ENCODE measurements around the gene COL4A2. TPM values are rescaled to one million over a fixed set of nuclear protein-coding genes. Genes with fewer than 3 reads are reported as not detected.

COL4A2 gene
- total and polyA plus RNA-seq, 2 experiments from 2014 or later: 146 to 455 TPM

DNA sequence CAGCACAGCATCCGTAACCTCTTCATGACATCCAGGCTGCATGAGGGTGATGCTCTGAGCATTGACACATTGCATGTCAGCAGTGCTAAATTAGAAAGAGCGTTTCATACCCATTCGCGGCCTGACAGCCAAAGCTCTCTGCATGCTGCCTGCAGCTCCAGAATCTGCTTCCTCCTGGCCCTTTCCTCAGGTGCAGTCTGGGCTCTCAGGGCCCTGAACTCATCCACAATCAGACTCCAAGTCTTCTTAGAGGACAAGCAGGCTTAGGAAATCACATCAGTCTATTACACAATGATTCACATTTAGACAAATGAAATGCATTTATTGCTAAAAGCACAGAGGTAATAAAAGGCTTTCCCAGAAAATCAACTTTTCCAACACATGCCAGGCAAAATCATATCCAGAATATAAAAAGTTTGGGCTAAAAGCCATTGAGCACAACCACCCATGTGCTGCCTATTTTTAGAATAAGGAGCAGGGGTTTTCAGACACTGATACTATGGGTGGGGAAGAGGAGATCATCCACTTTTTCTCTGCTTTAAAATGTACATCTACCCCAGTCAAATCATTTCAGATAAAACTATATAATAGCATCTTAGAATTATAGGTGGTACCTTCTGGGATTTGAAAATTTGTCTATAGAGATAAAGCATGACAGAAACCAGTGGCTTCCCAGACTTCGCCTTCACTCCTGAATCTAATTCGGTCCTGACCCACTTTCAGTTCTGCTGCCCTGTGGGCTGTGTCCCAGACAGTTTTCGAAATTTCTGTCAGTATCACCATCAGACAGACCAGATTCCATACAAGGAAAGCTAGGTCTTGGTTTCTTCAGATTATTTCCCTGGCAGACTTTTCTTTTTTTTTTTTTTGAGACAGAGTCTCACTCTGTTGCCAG, 109.3 kb downstream of the COL4A2 start:
- Histone ChIP-seq H3K9me3 (ENCODE audit: low read depth) (no peaks in the 10 kb centered on the region), H3K4me2 (ENCODE audit: unreplicated experiment) (peak overlapping the region; percentile 98), H3K79me2 (ENCODE audit: insufficient read depth) (no peaks in the 10 kb centered on the region), H3K4me3 (peak overlapping the region; percentile 73), H3K9me2 (ENCODE audit: insufficient read depth) (no peaks in the 10 kb centered on the region), H3K4me1 (ENCODE audit: insufficient read depth) (peaks cover 43% of the 10 kb centered on the region), H2AFZ (peak overlapping the region; percentile 78), H3K27me3 (replicated peaks; ENCODE audit: insufficient read depth) (no peaks in the 10 kb centered on the region), H4K20me1 (ENCODE audit: insufficient read depth) (no peaks in the 10 kb centered on the region), H3F3A (ENCODE audit: insufficient read depth) (peaks cover 44% of the 10 kb centered on the region), H3K36me3 (ENCODE audit: low read depth) (no peaks in the 10 kb centered on the region), H3K9ac (peak overlapping the region; percentile 78), H3K27ac (peak overlapping the region; percentile 80)
- DNase-seq: peak; percentile 74
- no peak for TF ChIP-seq EZH2phosphoT487 (IDR thresholded peaks at IDR 0.05; ENCODE audit: insufficient read depth, low read depth)
- no peak for TF ChIP-seq EZH2 (IDR thresholded peaks at IDR 0.05; ENCODE audit: insufficient read depth, poor library complexity, severe bottlenecking)
- WGBS, 2 experiments (ENCODE audit: low coverage in 1 of 2, low lambda C conversion rate in 2 of 2, missing lambda C conversion rate in 2 of 2): 21 to 28% methylated on average over 7 of the region's 7 CpGs
- in situ Hi-C loops (cut with MboI): loop anchor here (10.0 kb wide), 1 partner anchor 182 kb away; no protein-coding TSS in a partner anchor

- Histone ChIP-seq H3K27ac (no peak overlapping the region), H3K4me1 (ENCODE audit: insufficient read depth) (peaks cover 41% of the 10 kb centered on the region), H3K4me3 (no peak overlapping the region), H3K79me2 (ENCODE audit: insufficient read depth) (no peaks in the 10 kb centered on the region), H2AFZ (no peak overlapping the region), H3F3A (ENCODE audit: insufficient read depth) (peaks cover 42% of the 10 kb centered on the region), H3K9me2 (ENCODE audit: insufficient read depth) (no peaks in the 10 kb centered on the region), H3K27me3 (replicated peaks; ENCODE audit: insufficient read depth) (no peaks in the 10 kb centered on the region), H4K20me1 (ENCODE audit: insufficient read depth) (no peaks in the 10 kb centered on the region), H3K4me2 (ENCODE audit: unreplicated experiment) (no peak overlapping the region), H3K9ac (no peak overlapping the region), H3K36me3 (ENCODE audit: low read depth) (no peaks in the 10 kb centered on the region), H3K9me3 (ENCODE audit: low read depth) (no peaks in the 10 kb centered on the region)
- 92 to 98% methylated on average over 9 of the region's 9 CpGs for WGBS, 2 experiments (ENCODE audit: low coverage in 1 of 2, low lambda C conversion rate in 2 of 2, missing lambda C conversion rate in 2 of 2)
- TF ChIP-seq EZH2phosphoT487 (IDR thresholded peaks at IDR 0.05; ENCODE audit: insufficient read depth, low read depth): no peak
- TF ChIP-seq EZH2 (IDR thresholded peaks at IDR 0.05; ENCODE audit: insufficient read depth, poor library complexity, severe bottlenecking): no peak
- in situ Hi-C loops (cut with MboI): loop anchor here (10.0 kb wide), 1 partner anchor 184 kb away; no protein-coding TSS in a partner anchor
- DNase-seq: no peak
Measured at GRCh38 chr13:110418944-110419343, 111.9 kb downstream of the COL4A2 start.

- Histone ChIP-seq H3F3A (ENCODE audit: insufficient read depth) (peaks cover 44% of the 10 kb centered on the region), H3K9me2 (ENCODE audit: insufficient read depth) (no peaks in the 10 kb centered on the region), H3K4me1 (ENCODE audit: insufficient read depth) (peaks cover 41% of the 10 kb centered on the region), H3K79me2 (ENCODE audit: insufficient read depth) (no peaks in the 10 kb centered on the region), H3K36me3 (ENCODE audit: low read depth) (no peaks in the 10 kb centered on the region), H3K4me3 (no peak overlapping the region), H3K9ac (no peak overlapping the region), H3K27ac (no peak overlapping the region), H3K9me3 (ENCODE audit: low read depth) (no peaks in the 10 kb centered on the region), H3K27me3 (replicated peaks; ENCODE audit: insufficient read depth) (no peaks in the 10 kb centered on the region), H2AFZ (no peak overlapping the region), H4K20me1 (ENCODE audit: insufficient read depth) (no peaks in the 10 kb centered on the region), H3K4me2 (ENCODE audit: unreplicated experiment) (no peak overlapping the region)
- in situ Hi-C loops (cut with MboI): loop anchor here (10.0 kb wide), 1 partner anchor 185 kb away; no protein-coding TSS in a partner anchor
- WGBS, 2 experiments (ENCODE audit: low coverage in 1 of 2, low lambda C conversion rate in 2 of 2, missing lambda C conversion rate in 2 of 2): 98% methylated on average over 12 to 14 of the region's 14 CpGs
- TF ChIP-seq EZH2phosphoT487 (IDR thresholded peaks at IDR 0.05; ENCODE audit: insufficient read depth, low read depth): no peak
- no peak for TF ChIP-seq EZH2 (IDR thresholded peaks at IDR 0.05; ENCODE audit: insufficient read depth, poor library complexity, severe bottlenecking)
- DNase-seq: no peak
Measured at GRCh38 chr13:110419381-110419791, 112.3 kb downstream of the COL4A2 start.

- WGBS, 2 experiments (ENCODE audit: low coverage in 1 of 2, low lambda C conversion rate in 2 of 2, missing lambda C conversion rate in 2 of 2): 88 to 92% methylated on average over 7 of the region's 7 CpGs
- in situ Hi-C loops (cut with MboI): loop anchor here (10.0 kb wide), 1 partner anchor 185 kb away; no protein-coding TSS in a partner anchor
Measured at GRCh38 chr13:110419946-110420345, 112.9 kb downstream of the COL4A2 start.

More at GRCh38 chr13:110419946-110420345, 112.9 kb downstream of the COL4A2 start:
- no peaks in the 10 kb centered on the region for H3K36me3 ChIP-seq (ENCODE audit: low read depth)
- H3K9ac ChIP-seq: no peak overlapping the region
- H4K20me1 ChIP-seq (ENCODE audit: insufficient read depth): no peaks in the 10 kb centered on the region
- H3K4me3 ChIP-seq: no peak overlapping the region
- TF ChIP-seq EZH2phosphoT487 (IDR thresholded peaks at IDR 0.05; ENCODE audit: insufficient read depth, low read depth): no peak
- no peak for TF ChIP-seq EZH2 (IDR thresholded peaks at IDR 0.05; ENCODE audit: insufficient read depth, poor library complexity, severe bottlenecking)
- peaks cover 44% of the 10 kb centered on the region for H3F3A ChIP-seq (ENCODE audit: insufficient read depth)
- no peaks in the 10 kb centered on the region for H3K9me2 ChIP-seq (ENCODE audit: insufficient read depth)
- no peak overlapping the region for H3K4me2 ChIP-seq (ENCODE audit: unreplicated experiment)
- no peaks in the 10 kb centered on the region for H3K9me3 ChIP-seq (ENCODE audit: low read depth)
- H3K79me2 ChIP-seq (ENCODE audit: insufficient read depth): no peaks in the 10 kb centered on the region
- peaks cover 41% of the 10 kb centered on the region for H3K4me1 ChIP-seq (ENCODE audit: insufficient read depth)
- no peak overlapping the region for H3K27ac ChIP-seq
- DNase-seq: no peak
- H3K27me3 ChIP-seq (replicated peaks; ENCODE audit: insufficient read depth): no peaks in the 10 kb centered on the region
- H2AFZ ChIP-seq: no peak overlapping the region
